WTC11 (cell line): ENCODE results near the gene IFNA2. TPM values are rescaled to one million over a fixed set of nuclear protein-coding genes. Genes with fewer than 3 reads are reported as not detected.
A peak's percentile ranks its signal among the peaks of the same experiment; 100 is the strongest.

Source experiments
- ATAC-seq: fragments of 200-7000 bp; cut with Tn5 transposase; 2 replicates; pipeline ENCODE4 v1.10.0; 2021; ENCODE audit warnings: mild to moderate bottlenecking, moderate library complexity
- CTCF ChIA-PET: fragments of 300-600 bp; sonication (Branson Sonifier 250); formaldehyde crosslinking; loops from one replicate; lab custom pipeline; 2021; ENCODE audit warnings: antibody characterized with exemption; lab: Charles Lee
- POLR2A ChIA-PET: fragments of 350-600 bp; sonication (Branson Sonifier 250); formaldehyde crosslinking; loops from one replicate; lab custom pipeline; 2021; ENCODE audit warnings: antibody characterized with exemption; lab: Charles Lee
- DNase-seq: peaks from one replicate; pipeline ENCODE4 v3.0.0; 2021; ENCODE audit warnings: low spot score
- H3K27ac Mint-ChIP-seq: 2 replicates; pipeline ENCODE4 v1.8.0; 2021; ENCODE audit warnings: mixed read lengths
- H3K27me3 Mint-ChIP-seq: 2 replicates; pipeline ENCODE4 v1.8.0; 2021; ENCODE audit warnings: low read depth, mild to moderate bottlenecking, moderate library complexity, mixed read lengths
- H3K36me3 Mint-ChIP-seq: 2 replicates; pipeline ENCODE4 v1.8.0; 2021; ENCODE audit warnings: mixed read lengths
- H3K4me1 Mint-ChIP-seq: 2 replicates; pipeline ENCODE4 v1.8.0; 2022; ENCODE audit warnings: mixed read lengths
- H3K4me3 Mint-ChIP-seq: 2 replicates; pipeline ENCODE4 v1.8.0; 2021; ENCODE audit warnings: mild to moderate bottlenecking, moderate library complexity, mixed read lengths
- H3K9me3 Mint-ChIP-seq: 2 replicates; pipeline ENCODE4 v1.8.0; 2021; ENCODE audit warnings: mixed read lengths
- ATF1 ChIP-seq: sonication (generic); formaldehyde crosslinking; IDR thresholded peaks from 2 replicates; pipeline ENCODE4 v1.8.1; 2023; ENCODE audit warnings: mild to moderate bottlenecking, moderate library complexity, missing genetic modification reagents
- EMX1 ChIP-seq: fragments of 250-450 bp; sonication (Bioruptor Pico); IDR thresholded peaks from 2 replicates; pipeline ENCODE4 v1.8.0; 2021; ENCODE audit warnings: mild to moderate bottlenecking
- FOXK1 ChIP-seq: sonication (generic); formaldehyde crosslinking; IDR thresholded peaks from 2 replicates; pipeline ENCODE4 v1.8.0; 2022; ENCODE audit warnings: mild to moderate bottlenecking, moderate library complexity, missing genetic modification reagents
- FOXP1 ChIP-seq: sonication (generic); formaldehyde crosslinking; IDR thresholded peaks from 2 replicates; pipeline ENCODE4 v1.8.0; 2022; ENCODE audit warnings: missing genetic modification reagents, mild to moderate bottlenecking, moderate library complexity, borderline replicate concordance
- JAZF1 ChIP-seq: fragments of 250-450 bp; sonication (Bioruptor Pico); IDR thresholded peaks from 2 replicates; pipeline ENCODE4 v1.9.0; 2021; ENCODE audit warnings: moderate library complexity, mild to moderate bottlenecking, inconsistent platforms
- MXD4 ChIP-seq: fragments of 250-450 bp; sonication (Bioruptor Pico); IDR thresholded peaks from 2 replicates; pipeline ENCODE4 v1.8.0; 2021; ENCODE audit warnings: mild to moderate bottlenecking, moderate library complexity, borderline replicate concordance
- NR1H2 ChIP-seq: sonication (generic); formaldehyde crosslinking; IDR thresholded peaks from 2 replicates; pipeline ENCODE4 v1.9.0; 2021; ENCODE audit warnings: mild to moderate bottlenecking, moderate library complexity, missing genetic modification reagents
- RORB ChIP-seq: fragments of 250-450 bp; sonication (Bioruptor Pico); IDR thresholded peaks from 2 replicates; pipeline ENCODE4 v1.9.0; 2021; ENCODE audit warnings: mild to moderate bottlenecking
- SMAD3 ChIP-seq: sonication (generic); formaldehyde crosslinking; IDR thresholded peaks from 2 replicates; pipeline ENCODE4 v1.8.0; 2022; ENCODE audit warnings: missing genetic modification reagents, mild to moderate bottlenecking, borderline replicate concordance
- SOX15 ChIP-seq: fragments of 250-450 bp; sonication (Bioruptor Pico); IDR thresholded peaks from 2 replicates; pipeline ENCODE4 v1.9.0; 2021; ENCODE audit warnings: mild to moderate bottlenecking
- SP1 ChIP-seq: sonication (generic); formaldehyde crosslinking; conservative IDR thresholded peaks from 2 replicates; pipeline ENCODE4 v1.8.1; 2022; ENCODE audit warnings: missing genetic modification reagents
- TEAD4 ChIP-seq: sonication (generic); formaldehyde crosslinking; IDR thresholded peaks from 2 replicates; pipeline ENCODE4 v1.8.0; 2022; ENCODE audit warnings: mild to moderate bottlenecking, missing genetic modification reagents
- TP53 ChIP-seq: sonication (generic); formaldehyde crosslinking; IDR thresholded peaks from 2 replicates; pipeline ENCODE4 v1.8.1; 2023; ENCODE audit warnings: mild to moderate bottlenecking, missing genetic modification reagents
- ZNF232 ChIP-seq: sonication (generic); formaldehyde crosslinking; IDR thresholded peaks from 2 replicates; pipeline ENCODE4 v1.8.0; 2022; ENCODE audit warnings: mild to moderate bottlenecking, missing genetic modification reagents
- ZNF423 ChIP-seq: fragments of 250-450 bp; sonication (Bioruptor Pico); IDR thresholded peaks from 2 replicates; pipeline ENCODE4 v2.1.2; 2022; ENCODE audit warnings: mild to moderate bottlenecking, moderate library complexity
- total RNA-seq: library from RNA; stranded (reverse); gene quantifications from 3 replicates; pipeline ENCODE4 v1.2.3, GENCODE V29; 2021
- TF ChIP-seq, protein P1 (sequence below): sonication (generic); formaldehyde crosslinking; IDR thresholded peaks from 2 replicates; pipeline ENCODE4 v1.8.0; 2023; ENCODE audit warnings: missing genetic modification reagents, mild to moderate bottlenecking, borderline replicate concordance
- TF ChIP-seq, protein P2 (sequence below): sonication (generic); formaldehyde crosslinking; IDR thresholded peaks from 2 replicates; pipeline ENCODE4 v1.8.0; 2022; ENCODE audit warnings: missing genetic modification reagents
- TF ChIP-seq, protein P3 (sequence below): sonication (generic); formaldehyde crosslinking; conservative IDR thresholded peaks from 2 replicates; pipeline ENCODE4 v1.8.1; 2023; ENCODE audit warnings: mild to moderate bottlenecking, low read depth, missing genetic modification reagents, moderate library complexity
- TF ChIP-seq, protein P4 (sequence below): sonication (generic); formaldehyde crosslinking; IDR thresholded peaks from 2 replicates; pipeline ENCODE4 v1.8.0; 2022; ENCODE audit warnings: mild to moderate bottlenecking, missing genetic modification reagents
- TF ChIP-seq, protein P5 (sequence below): sonication (generic); formaldehyde crosslinking; IDR thresholded peaks from 2 replicates; pipeline ENCODE4 v1.8.0; 2023; ENCODE audit warnings: mild to moderate bottlenecking, missing genetic modification reagents

Gene IFNA2
- total RNA-seq, 1 experiment from 2014 or later: not detected

DNA sequence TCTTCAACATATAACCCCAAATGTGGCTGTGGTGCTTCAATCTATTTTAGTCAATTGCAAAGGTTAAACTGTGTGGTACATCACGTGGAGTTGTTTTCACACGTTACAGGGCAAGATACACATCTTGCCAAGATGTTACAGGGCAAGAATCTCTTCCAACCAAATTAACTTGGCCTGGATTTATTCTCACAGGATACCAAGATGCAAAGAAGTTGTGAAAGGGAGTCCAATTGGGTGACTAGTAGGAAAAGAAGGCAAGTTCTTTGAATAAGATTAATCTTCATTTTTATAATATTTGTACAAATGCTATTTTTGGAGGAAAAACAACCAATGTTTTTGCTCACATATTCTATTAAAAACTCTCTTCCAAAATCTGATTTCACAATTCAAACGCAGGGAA, 18.9 kb upstream of the IFNA2 start (continued):
- TF ChIP-seq, protein P1, sequence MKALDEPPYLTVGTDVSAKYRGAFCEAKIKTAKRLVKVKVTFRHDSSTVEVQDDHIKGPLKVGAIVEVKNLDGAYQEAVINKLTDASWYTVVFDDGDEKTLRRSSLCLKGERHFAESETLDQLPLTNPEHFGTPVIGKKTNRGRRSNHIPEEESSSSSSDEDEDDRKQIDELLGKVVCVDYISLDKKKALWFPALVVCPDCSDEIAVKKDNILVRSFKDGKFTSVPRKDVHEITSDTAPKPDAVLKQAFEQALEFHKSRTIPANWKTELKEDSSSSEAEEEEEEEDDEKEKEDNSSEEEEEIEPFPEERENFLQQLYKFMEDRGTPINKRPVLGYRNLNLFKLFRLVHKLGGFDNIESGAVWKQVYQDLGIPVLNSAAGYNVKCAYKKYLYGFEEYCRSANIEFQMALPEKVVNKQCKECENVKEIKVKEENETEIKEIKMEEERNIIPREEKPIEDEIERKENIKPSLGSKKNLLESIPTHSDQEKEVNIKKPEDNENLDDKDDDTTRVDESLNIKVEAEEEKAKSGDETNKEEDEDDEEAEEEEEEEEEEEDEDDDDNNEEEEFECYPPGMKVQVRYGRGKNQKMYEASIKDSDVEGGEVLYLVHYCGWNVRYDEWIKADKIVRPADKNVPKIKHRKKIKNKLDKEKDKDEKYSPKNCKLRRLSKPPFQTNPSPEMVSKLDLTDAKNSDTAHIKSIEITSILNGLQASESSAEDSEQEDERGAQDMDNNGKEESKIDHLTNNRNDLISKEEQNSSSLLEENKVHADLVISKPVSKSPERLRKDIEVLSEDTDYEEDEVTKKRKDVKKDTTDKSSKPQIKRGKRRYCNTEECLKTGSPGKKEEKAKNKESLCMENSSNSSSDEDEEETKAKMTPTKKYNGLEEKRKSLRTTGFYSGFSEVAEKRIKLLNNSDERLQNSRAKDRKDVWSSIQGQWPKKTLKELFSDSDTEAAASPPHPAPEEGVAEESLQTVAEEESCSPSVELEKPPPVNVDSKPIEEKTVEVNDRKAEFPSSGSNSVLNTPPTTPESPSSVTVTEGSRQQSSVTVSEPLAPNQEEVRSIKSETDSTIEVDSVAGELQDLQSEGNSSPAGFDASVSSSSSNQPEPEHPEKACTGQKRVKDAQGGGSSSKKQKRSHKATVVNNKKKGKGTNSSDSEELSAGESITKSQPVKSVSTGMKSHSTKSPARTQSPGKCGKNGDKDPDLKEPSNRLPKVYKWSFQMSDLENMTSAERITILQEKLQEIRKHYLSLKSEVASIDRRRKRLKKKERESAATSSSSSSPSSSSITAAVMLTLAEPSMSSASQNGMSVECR (CRISPR knock-in tag): no peak

DNA sequence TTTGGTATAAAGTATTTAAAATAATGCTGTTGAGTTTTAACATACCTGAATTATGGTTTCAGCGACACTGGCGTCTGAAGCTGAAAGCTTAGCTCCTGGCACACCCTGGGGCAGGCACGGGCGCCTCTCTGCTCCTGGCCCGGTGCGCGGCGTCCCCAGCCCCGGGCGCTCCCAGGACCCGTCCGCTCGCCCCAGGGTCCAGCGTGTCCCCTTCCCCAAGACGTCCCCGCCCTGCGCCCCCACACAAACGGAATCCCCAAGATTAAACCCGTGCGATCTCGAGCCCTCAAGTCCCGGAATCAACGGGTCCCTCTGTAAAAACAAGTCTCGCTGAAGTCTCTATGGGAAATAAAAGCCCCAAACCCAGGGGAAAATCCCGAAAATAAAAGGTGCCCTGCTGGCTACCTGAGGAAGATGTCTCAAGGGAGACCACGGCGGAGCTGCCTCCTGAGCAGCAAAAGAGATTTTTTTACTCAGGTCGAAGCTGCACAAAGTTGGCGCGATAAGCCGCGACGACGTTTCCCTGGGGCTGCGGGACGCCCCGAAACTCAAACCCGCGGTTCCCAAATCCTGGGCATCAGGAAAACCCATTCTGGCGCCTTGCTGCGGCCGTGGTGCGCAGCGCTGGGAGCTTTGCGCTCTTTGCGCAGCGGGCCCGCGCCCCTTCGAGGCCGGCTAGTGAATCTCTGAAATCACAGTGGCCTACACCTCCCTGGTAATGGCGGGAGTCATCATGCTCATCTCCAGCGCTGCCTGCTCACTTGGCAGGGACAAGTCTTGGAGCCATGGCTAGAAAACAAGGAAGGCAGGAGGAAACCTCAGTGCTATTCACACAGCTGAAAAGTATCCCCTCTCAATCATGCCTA, 17.4 kb upstream of the IFNA2 start:
- Mint-ChIP-seq H3K36me3 (no peaks in the 10 kb centered on the region), H3K27ac (no peak overlapping the region), H3K4me3 (peak overlapping the region; percentile 81), H3K4me1 (peaks cover 5% of the 10 kb centered on the region), H3K9me3 (no peaks in the 10 kb centered on the region), H3K27me3 (peaks cover 43% of the 10 kb centered on the region)
- ChIA-PET POLR2A (interaction anchor here (1.0 kb wide), 1 partner anchor 212 kb away, joined by 4 read pairs; no protein-coding TSS in a partner anchor), CTCF (interaction anchor here (1.0 to 2.8 kb wide), 13 partner anchors 8 to 220 kb away, joined by 3 to 16 read pairs (median 4); no protein-coding TSS in a partner anchor)
- peak; percentile 96 for ATAC-seq
- DNase-seq: peak; percentile 71
- TF ChIP-seq, protein P2, sequence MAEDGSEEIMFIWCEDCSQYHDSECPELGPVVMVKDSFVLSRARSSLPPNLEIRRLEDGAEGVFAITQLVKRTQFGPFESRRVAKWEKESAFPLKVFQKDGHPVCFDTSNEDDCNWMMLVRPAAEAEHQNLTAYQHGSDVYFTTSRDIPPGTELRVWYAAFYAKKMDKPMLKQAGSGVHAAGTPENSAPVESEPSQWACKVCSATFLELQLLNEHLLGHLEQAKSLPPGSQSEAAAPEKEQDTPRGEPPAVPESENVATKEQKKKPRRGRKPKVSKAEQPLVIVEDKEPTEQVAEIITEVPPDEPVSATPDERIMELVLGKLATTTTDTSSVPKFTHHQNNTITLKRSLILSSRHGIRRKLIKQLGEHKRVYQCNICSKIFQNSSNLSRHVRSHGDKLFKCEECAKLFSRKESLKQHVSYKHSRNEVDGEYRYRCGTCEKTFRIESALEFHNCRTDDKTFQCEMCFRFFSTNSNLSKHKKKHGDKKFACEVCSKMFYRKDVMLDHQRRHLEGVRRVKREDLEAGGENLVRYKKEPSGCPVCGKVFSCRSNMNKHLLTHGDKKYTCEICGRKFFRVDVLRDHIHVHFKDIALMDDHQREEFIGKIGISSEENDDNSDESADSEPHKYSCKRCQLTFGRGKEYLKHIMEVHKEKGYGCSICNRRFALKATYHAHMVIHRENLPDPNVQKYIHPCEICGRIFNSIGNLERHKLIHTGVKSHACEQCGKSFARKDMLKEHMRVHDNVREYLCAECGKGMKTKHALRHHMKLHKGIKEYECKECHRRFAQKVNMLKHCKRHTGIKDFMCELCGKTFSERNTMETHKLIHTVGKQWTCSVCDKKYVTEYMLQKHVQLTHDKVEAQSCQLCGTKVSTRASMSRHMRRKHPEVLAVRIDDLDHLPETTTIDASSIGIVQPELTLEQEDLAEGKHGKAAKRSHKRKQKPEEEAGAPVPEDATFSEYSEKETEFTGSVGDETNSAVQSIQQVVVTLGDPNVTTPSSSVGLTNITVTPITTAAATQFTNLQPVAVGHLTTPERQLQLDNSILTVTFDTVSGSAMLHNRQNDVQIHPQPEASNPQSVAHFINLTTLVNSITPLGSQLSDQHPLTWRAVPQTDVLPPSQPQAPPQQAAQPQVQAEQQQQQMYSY (CRISPR knock-in tag): no peak
- TF ChIP-seq EMX1 (CRISPR knock-in tag): no peak
- TF ChIP-seq, protein P3, sequence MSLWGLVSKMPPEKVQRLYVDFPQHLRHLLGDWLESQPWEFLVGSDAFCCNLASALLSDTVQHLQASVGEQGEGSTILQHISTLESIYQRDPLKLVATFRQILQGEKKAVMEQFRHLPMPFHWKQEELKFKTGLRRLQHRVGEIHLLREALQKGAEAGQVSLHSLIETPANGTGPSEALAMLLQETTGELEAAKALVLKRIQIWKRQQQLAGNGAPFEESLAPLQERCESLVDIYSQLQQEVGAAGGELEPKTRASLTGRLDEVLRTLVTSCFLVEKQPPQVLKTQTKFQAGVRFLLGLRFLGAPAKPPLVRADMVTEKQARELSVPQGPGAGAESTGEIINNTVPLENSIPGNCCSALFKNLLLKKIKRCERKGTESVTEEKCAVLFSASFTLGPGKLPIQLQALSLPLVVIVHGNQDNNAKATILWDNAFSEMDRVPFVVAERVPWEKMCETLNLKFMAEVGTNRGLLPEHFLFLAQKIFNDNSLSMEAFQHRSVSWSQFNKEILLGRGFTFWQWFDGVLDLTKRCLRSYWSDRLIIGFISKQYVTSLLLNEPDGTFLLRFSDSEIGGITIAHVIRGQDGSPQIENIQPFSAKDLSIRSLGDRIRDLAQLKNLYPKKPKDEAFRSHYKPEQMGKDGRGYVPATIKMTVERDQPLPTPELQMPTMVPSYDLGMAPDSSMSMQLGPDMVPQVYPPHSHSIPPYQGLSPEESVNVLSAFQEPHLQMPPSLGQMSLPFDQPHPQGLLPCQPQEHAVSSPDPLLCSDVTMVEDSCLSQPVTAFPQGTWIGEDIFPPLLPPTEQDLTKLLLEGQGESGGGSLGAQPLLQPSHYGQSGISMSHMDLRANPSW (CRISPR knock-in tag): no peak
- no peak for TF ChIP-seq TEAD4 (CRISPR knock-in tag)
- 0 out of 2 replicates have a peak, but pooled peaks have one; percentile 24 for TF ChIP-seq FOXK1 (CRISPR knock-in tag)
- TF ChIP-seq SP1: no peak
- TF ChIP-seq RORB (CRISPR knock-in tag): no peak
- peak; percentile 52 for TF ChIP-seq FOXP1
- no peak for TF ChIP-seq SMAD3 (CRISPR knock-in tag)
- TF ChIP-seq ZNF423 (CRISPR knock-in tag): no peak
- TF ChIP-seq NR1H2 (CRISPR knock-in tag): no peak
- 0 out of 2 replicates have a peak, but pooled peaks have one; percentile 11 for TF ChIP-seq MXD4 (CRISPR knock-in tag)
- TF ChIP-seq, protein P4, sequence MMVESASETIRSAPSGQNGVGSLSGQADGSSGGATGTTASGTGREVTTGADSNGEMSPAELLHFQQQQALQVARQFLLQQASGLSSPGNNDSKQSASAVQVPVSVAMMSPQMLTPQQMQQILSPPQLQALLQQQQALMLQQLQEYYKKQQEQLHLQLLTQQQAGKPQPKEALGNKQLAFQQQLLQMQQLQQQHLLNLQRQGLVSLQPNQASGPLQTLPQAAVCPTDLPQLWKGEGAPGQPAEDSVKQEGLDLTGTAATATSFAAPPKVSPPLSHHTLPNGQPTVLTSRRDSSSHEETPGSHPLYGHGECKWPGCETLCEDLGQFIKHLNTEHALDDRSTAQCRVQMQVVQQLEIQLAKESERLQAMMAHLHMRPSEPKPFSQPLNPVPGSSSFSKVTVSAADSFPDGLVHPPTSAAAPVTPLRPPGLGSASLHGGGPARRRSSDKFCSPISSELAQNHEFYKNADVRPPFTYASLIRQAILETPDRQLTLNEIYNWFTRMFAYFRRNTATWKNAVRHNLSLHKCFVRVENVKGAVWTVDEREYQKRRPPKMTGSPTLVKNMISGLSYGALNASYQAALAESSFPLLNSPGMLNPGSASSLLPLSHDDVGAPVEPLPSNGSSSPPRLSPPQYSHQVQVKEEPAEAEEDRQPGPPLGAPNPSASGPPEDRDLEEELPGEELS (CRISPR knock-in tag): 0 out of 2 replicates have a peak, but pooled peaks have one; percentile 41
- TF ChIP-seq ZNF232 (CRISPR knock-in tag): no peak
- no peak for TF ChIP-seq TP53 (CRISPR knock-in tag)
- no peak for TF ChIP-seq ATF1 (CRISPR knock-in tag)
- no peak for TF ChIP-seq SOX15 (CRISPR knock-in tag)
- TF ChIP-seq, protein P5, sequence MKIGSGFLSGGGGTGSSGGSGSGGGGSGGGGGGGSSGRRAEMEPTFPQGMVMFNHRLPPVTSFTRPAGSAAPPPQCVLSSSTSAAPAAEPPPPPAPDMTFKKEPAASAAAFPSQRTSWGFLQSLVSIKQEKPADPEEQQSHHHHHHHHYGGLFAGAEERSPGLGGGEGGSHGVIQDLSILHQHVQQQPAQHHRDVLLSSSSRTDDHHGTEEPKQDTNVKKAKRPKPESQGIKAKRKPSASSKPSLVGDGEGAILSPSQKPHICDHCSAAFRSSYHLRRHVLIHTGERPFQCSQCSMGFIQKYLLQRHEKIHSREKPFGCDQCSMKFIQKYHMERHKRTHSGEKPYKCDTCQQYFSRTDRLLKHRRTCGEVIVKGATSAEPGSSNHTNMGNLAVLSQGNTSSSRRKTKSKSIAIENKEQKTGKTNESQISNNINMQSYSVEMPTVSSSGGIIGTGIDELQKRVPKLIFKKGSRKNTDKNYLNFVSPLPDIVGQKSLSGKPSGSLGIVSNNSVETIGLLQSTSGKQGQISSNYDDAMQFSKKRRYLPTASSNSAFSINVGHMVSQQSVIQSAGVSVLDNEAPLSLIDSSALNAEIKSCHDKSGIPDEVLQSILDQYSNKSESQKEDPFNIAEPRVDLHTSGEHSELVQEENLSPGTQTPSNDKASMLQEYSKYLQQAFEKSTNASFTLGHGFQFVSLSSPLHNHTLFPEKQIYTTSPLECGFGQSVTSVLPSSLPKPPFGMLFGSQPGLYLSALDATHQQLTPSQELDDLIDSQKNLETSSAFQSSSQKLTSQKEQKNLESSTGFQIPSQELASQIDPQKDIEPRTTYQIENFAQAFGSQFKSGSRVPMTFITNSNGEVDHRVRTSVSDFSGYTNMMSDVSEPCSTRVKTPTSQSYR: no peak
- no peak for TF ChIP-seq JAZF1 (CRISPR knock-in tag)
